Type B pancreatic cell (in vitro differentiated cells): ENCODE results near the gene MLXIPL. TPM values are rescaled to one million over a fixed set of nuclear protein-coding genes. Genes with fewer than 3 reads are reported as not detected.

ENCODE experiments used
- DNase-seq: peaks from one replicate; pipeline ENCODE4 v3.0.0; 2021; ENCODE audit warnings: mixed read lengths; ENCODE audit not compliant: unreplicated experiment; ENCODE audit errors: extremely low spot score
- H3K27ac Mint-ChIP-seq: 2 replicates; pipeline ENCODE4 v1.8.0; 2021; ENCODE audit warnings: mild to moderate bottlenecking, mixed read lengths
- H3K27me3 Mint-ChIP-seq: 2 replicates; pipeline ENCODE4 v1.8.0; 2021; ENCODE audit warnings: mixed read lengths
- H3K36me3 Mint-ChIP-seq: 2 replicates; pipeline ENCODE4 v1.8.0; 2021; ENCODE audit warnings: mixed read lengths
- H3K4me1 Mint-ChIP-seq: one replicate; pipeline ENCODE4 v1.8.0; 2021; ENCODE audit warnings: mixed read lengths; ENCODE audit not compliant: unreplicated experiment
- H3K4me3 Mint-ChIP-seq: 2 replicates; pipeline ENCODE4 v1.8.0; 2021; ENCODE audit warnings: mild to moderate bottlenecking, mixed read lengths
- H3K9me3 Mint-ChIP-seq: 2 replicates; pipeline ENCODE4 v1.8.0; 2021; ENCODE audit warnings: mixed read lengths
- total RNA-seq: library from RNA; stranded (reverse); gene quantifications from 2 replicates; pipeline ENCODE4 v1.2.1, GENCODE V29; 2021; ENCODE audit warnings: low replicate concordance
- TF ChIP-seq, protein P1 (sequence below): fragments of 200-600 bp; sonication (generic); conservative IDR thresholded peaks from 2 replicates; pipeline ENCODE4 v1.5.0; 2021; ENCODE audit warnings: antibody characterized with exemption, mild to moderate bottlenecking

MLXIPL gene
- total RNA-seq, 1 donor from 2014 or later = 27.8 TPM

DNA sequence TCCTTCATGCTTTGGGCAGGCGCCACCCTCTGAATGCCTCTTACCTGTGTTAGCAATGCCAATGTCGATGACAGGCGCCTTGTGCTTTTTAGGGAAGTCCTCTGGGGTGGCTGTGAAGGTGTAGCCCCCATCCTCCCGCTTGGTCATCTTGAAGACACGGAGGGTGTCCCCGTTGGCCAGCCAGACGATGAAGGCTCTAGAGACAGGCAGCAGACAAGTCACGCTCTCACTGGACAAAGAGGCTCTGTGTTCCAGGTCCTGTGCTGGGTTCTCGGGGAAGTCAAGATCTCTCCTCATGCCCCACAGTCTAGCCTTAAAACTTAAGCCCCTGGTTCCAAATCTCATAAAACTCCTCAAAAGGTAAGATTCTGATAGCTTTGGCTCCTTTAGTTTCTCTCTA, 51.0 kb downstream of the MLXIPL start:
- Mint-ChIP-seq H3K27me3 (no peaks in the 10 kb centered on the region), H3K4me1 (peaks cover 4% of the 10 kb centered on the region), H3K9me3 (no peaks in the 10 kb centered on the region), H3K27ac (no peak overlapping the region), H3K36me3 (peaks cover 22% of the 10 kb centered on the region), H3K4me3 (no peak overlapping the region)
- DNase-seq = no peak
- TF ChIP-seq, protein P1, sequence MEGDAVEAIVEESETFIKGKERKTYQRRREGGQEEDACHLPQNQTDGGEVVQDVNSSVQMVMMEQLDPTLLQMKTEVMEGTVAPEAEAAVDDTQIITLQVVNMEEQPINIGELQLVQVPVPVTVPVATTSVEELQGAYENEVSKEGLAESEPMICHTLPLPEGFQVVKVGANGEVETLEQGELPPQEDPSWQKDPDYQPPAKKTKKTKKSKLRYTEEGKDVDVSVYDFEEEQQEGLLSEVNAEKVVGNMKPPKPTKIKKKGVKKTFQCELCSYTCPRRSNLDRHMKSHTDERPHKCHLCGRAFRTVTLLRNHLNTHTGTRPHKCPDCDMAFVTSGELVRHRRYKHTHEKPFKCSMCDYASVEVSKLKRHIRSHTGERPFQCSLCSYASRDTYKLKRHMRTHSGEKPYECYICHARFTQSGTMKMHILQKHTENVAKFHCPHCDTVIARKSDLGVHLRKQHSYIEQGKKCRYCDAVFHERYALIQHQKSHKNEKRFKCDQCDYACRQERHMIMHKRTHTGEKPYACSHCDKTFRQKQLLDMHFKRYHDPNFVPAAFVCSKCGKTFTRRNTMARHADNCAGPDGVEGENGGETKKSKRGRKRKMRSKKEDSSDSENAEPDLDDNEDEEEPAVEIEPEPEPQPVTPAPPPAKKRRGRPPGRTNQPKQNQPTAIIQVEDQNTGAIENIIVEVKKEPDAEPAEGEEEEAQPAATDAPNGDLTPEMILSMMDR = no peak

DNA sequence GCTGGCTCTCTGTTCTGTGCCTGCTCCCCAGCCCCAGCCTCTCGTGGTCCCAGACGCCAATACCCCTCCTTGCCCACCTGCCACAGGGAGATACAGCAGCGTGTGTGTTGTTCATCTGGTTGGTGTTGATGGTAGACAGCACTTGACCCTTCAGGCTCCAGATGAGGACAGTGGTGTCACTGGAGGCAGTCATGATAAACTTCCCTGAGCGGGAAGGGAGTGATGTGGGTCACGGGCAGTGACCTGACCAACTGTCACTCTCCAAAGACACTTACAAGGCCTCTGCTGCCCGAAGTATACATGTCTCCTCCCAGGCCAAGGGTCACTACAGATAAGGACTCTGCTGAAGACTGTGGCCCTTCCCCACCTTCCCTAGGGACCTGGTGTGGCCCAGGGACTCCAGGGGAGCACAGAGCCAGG, 51.5 kb downstream of the MLXIPL start:
- no peak overlapping the region for H3K27ac Mint-ChIP-seq
- DNase-seq = no peak
- H3K36me3 Mint-ChIP-seq = peaks cover 22% of the 10 kb centered on the region
- peaks cover 4% of the 10 kb centered on the region for H3K4me1 Mint-ChIP-seq
- no peaks in the 10 kb centered on the region for H3K27me3 Mint-ChIP-seq
- no peak overlapping the region for H3K4me3 Mint-ChIP-seq
- no peaks in the 10 kb centered on the region for H3K9me3 Mint-ChIP-seq
- TF ChIP-seq, protein P1 = no peak

DNA sequence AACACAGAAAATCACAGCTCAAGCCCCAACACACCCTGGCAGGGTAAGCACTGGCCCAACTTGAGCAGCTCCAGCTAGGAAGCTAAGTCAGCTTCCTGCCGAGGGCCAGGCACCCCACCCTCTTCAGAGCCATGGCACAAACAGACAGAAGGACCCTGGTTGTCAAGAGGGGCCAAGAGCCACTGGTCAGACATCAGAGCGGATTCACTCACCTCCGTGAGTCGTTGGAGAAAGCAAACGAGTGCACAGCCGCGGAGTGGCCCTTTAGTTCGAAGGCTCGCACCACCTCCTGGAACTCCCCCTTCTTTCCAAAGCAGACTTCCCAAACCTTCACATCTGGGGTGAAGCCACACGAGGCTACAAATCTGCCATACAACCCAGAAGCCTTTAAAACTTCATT, 53.3 kb downstream of the MLXIPL start:
- no peaks in the 10 kb centered on the region for H3K4me1 Mint-ChIP-seq
- DNase-seq = no peak
- no peaks in the 10 kb centered on the region for H3K27me3 Mint-ChIP-seq
- TF ChIP-seq, protein P1 = no peak
- H3K27ac Mint-ChIP-seq = no peak overlapping the region
- H3K36me3 Mint-ChIP-seq = peaks cover 18% of the 10 kb centered on the region
- no peaks in the 10 kb centered on the region for H3K9me3 Mint-ChIP-seq
- H3K4me3 Mint-ChIP-seq = no peak overlapping the region

DNA sequence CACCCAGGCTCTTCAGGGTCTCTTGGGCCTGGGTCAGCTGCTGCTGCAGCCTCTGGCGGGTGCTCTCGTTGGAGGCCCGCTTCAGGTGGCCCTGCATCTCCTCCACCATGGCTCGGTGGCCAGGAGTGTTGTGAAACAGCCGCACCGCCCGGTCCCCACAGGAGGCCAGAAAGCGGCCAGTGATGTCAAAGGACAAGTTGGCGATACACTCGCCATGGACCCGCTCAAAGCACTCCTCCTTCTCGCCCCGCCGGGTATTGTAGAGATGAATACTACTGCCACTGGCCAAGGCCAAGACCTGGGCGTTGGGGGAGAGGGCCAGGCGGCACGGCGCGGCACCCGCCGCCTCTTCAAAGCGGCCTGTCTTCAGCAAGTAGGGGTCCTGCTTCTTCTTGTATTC, 53.8 kb downstream of the MLXIPL start:
- H3K36me3 Mint-ChIP-seq = peaks cover 18% of the 10 kb centered on the region
- no peak overlapping the region for H3K4me3 Mint-ChIP-seq
- TF ChIP-seq, protein P1 = no peak
- no peak for DNase-seq
- no peaks in the 10 kb centered on the region for H3K4me1 Mint-ChIP-seq
- no peaks in the 10 kb centered on the region for H3K9me3 Mint-ChIP-seq
- H3K27ac Mint-ChIP-seq = no peak overlapping the region
- H3K27me3 Mint-ChIP-seq = no peaks in the 10 kb centered on the region

DNA sequence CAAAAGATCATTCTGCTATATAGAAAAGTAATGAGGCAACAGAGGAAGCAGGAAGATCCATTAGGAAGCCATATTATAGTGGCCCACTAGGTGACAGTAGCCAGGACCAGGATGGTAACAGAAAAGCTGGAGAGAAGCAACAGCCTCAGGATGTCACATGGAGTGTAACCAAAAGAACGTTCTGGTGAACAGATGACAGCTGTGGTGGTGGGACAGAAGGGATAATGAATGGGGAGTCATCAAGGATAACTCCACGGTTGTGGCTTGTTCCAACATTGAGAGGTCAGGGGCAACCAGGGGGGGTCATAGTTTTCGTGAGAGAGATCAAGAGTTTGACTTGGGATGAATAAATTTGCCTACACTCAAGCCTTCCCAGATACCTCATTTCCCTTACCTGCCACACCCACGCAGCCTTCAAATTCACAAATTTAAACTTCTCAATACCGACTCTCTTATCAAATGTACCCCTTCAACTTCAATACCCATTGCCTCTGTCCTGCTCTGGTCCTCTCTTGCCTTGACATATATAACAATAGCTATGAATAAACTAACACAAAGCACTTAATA, 55.2 kb downstream of the MLXIPL start:
- H3K27ac Mint-ChIP-seq = no peak overlapping the region
- TF ChIP-seq, protein P1 = peak; percentile 23
- no peaks in the 10 kb centered on the region for H3K4me1 Mint-ChIP-seq

More for the DNA sequence above, 55.2 kb downstream of the MLXIPL start:
- peaks cover 14% of the 10 kb centered on the region for H3K36me3 Mint-ChIP-seq
- no peak for DNase-seq
- no peaks in the 10 kb centered on the region for H3K9me3 Mint-ChIP-seq
- H3K4me3 Mint-ChIP-seq = no peak overlapping the region
- H3K27me3 Mint-ChIP-seq = no peaks in the 10 kb centered on the region
